SK-N-SH (cell line): ENCODE measurements around the gene NTNG1.

ENCODE experiments used
- EP300 ChIP-seq, 2 experiments: IDR thresholded peaks; 2 replicates each; pipeline versions ENCODE4 v1.4.0 to v1.6.1; 2012; ENCODE audit warnings: borderline replicate concordance in 1 of 2, low read depth in 1 of 2, low read length in 1 of 2
- EZH2phosphoT487 ChIP-seq: fragments of 200-600 bp; sonication (generic); IDR thresholded peaks from 2 replicates; pipeline ENCODE4 v1.6.1; 2017; ENCODE audit warnings: low read depth, mixed run types, mild to moderate bottlenecking, antibody characterized with exemption, moderate library complexity, borderline replicate concordance
- JUND ChIP-seq: IDR thresholded peaks from 2 replicates; pipeline ENCODE4 v1.4.0; 2012
- MEF2A ChIP-seq: IDR thresholded peaks from 2 replicates; pipeline ENCODE4 v1.4.0; 2012; ENCODE audit warnings: low read depth, borderline replicate concordance
- NFIC ChIP-seq: IDR thresholded peaks from 2 replicates; pipeline ENCODE4 v1.4.0; 2012; ENCODE audit warnings: borderline replicate concordance
- POLR2AphosphoS5 ChIP-seq: IDR thresholded peaks from 2 replicates; pipeline ENCODE4 v1.6.1; 2012; ENCODE audit warnings: low read depth, low read length
- RXRA ChIP-seq: IDR thresholded peaks from 2 replicates; pipeline ENCODE4 v1.4.0; 2012; ENCODE audit warnings: low read depth, mild to moderate bottlenecking, borderline replicate concordance
- SMC3 ChIP-seq: IDR thresholded peaks from 2 replicates; pipeline ENCODE4 v1.6.1; 2012; ENCODE audit warnings: low read depth, low read length, improper control_type of control experiment
- TAF1 ChIP-seq: IDR thresholded peaks from 2 replicates; pipeline ENCODE4 v1.6.1; 2012; ENCODE audit warnings: low read depth, mild to moderate bottlenecking, low read length, moderate library complexity, borderline replicate concordance
- YY1 ChIP-seq: IDR thresholded peaks from 2 replicates; pipeline ENCODE4 v1.4.0; 2012; ENCODE audit warnings: low read depth, mild to moderate bottlenecking
- TF ChIP-seq, protein P1 (sequence below): fragments of 200-600 bp; sonication (generic); IDR thresholded peaks from 2 replicates; pipeline ENCODE4 v1.6.1; 2017; ENCODE audit warnings: antibody characterized with exemption, mild to moderate bottlenecking, moderate library complexity
- TF ChIP-seq, protein P2 (sequence below): fragments of 150-350 bp; IDR thresholded peaks from 2 replicates; pipeline ENCODE4 v1.6.1; 2016; ENCODE audit warnings: mild to moderate bottlenecking, low read depth, low read length
- TF ChIP-seq, protein P3 (sequence below): IDR thresholded peaks from 2 replicates; pipeline ENCODE4 v1.6.1; 2012; ENCODE audit warnings: mild to moderate bottlenecking, low read depth, low read length, moderate library complexity
- TF ChIP-seq, protein P4 (sequence below): IDR thresholded peaks from 2 replicates; pipeline ENCODE4; 2012

DNA sequence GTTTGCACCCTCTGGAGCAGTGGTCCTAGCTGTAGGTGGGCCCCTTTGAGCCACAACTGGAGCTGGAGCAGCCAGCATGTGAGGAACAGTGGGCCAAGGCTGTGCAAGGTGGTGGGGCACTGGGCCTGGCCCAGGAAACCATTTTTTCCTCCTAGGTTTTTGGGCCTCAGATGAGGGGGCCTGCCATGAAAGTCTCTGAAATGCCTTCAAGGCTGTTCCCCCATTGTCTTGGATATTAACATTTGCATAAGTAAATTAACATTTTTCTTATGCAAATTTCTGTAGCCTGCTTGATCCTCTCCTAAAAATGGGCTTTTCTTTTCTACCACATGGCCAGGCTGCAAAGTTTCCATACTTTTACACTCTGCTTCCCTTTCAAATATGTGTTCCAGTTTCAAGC, 212.0 kb downstream of the NTNG1 start:
- TF ChIP-seq, protein P1, sequence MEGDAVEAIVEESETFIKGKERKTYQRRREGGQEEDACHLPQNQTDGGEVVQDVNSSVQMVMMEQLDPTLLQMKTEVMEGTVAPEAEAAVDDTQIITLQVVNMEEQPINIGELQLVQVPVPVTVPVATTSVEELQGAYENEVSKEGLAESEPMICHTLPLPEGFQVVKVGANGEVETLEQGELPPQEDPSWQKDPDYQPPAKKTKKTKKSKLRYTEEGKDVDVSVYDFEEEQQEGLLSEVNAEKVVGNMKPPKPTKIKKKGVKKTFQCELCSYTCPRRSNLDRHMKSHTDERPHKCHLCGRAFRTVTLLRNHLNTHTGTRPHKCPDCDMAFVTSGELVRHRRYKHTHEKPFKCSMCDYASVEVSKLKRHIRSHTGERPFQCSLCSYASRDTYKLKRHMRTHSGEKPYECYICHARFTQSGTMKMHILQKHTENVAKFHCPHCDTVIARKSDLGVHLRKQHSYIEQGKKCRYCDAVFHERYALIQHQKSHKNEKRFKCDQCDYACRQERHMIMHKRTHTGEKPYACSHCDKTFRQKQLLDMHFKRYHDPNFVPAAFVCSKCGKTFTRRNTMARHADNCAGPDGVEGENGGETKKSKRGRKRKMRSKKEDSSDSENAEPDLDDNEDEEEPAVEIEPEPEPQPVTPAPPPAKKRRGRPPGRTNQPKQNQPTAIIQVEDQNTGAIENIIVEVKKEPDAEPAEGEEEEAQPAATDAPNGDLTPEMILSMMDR: no peak
- TF ChIP-seq, protein P2, sequence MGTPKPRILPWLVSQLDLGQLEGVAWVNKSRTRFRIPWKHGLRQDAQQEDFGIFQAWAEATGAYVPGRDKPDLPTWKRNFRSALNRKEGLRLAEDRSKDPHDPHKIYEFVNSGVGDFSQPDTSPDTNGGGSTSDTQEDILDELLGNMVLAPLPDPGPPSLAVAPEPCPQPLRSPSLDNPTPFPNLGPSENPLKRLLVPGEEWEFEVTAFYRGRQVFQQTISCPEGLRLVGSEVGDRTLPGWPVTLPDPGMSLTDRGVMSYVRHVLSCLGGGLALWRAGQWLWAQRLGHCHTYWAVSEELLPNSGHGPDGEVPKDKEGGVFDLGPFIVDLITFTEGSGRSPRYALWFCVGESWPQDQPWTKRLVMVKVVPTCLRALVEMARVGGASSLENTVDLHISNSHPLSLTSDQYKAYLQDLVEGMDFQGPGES: no peak
- no peak for TF ChIP-seq EZH2phosphoT487
- no peak for TF ChIP-seq YY1
- TF ChIP-seq, protein P3, sequence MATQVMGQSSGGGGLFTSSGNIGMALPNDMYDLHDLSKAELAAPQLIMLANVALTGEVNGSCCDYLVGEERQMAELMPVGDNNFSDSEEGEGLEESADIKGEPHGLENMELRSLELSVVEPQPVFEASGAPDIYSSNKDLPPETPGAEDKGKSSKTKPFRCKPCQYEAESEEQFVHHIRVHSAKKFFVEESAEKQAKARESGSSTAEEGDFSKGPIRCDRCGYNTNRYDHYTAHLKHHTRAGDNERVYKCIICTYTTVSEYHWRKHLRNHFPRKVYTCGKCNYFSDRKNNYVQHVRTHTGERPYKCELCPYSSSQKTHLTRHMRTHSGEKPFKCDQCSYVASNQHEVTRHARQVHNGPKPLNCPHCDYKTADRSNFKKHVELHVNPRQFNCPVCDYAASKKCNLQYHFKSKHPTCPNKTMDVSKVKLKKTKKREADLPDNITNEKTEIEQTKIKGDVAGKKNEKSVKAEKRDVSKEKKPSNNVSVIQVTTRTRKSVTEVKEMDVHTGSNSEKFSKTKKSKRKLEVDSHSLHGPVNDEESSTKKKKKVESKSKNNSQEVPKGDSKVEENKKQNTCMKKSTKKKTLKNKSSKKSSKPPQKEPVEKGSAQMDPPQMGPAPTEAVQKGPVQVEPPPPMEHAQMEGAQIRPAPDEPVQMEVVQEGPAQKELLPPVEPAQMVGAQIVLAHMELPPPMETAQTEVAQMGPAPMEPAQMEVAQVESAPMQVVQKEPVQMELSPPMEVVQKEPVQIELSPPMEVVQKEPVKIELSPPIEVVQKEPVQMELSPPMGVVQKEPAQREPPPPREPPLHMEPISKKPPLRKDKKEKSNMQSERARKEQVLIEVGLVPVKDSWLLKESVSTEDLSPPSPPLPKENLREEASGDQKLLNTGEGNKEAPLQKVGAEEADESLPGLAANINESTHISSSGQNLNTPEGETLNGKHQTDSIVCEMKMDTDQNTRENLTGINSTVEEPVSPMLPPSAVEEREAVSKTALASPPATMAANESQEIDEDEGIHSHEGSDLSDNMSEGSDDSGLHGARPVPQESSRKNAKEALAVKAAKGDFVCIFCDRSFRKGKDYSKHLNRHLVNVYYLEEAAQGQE: no peak
- no peak for TF ChIP-seq RXRA
- TF ChIP-seq TAF1: no peak
- no peak for TF ChIP-seq JUND
- TF ChIP-seq SMC3: no peak
- TF ChIP-seq, protein P4, sequence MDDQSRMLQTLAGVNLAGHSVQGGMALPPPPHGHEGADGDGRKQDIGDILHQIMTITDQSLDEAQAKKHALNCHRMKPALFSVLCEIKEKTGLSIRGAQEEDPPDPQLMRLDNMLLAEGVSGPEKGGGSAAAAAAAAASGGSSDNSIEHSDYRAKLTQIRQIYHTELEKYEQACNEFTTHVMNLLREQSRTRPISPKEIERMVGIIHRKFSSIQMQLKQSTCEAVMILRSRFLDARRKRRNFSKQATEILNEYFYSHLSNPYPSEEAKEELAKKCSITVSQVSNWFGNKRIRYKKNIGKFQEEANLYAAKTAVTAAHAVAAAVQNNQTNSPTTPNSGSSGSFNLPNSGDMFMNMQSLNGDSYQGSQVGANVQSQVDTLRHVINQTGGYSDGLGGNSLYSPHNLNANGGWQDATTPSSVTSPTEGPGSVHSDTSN: no peak
- TF ChIP-seq EP300 (IDR thresholded peaks at IDR 0.05; ENCODE audit: borderline replicate concordance in 1 of 2, low read depth in 1 of 2, low read length in 1 of 2): no peak
- no peak for TF ChIP-seq NFIC
- no peak for TF ChIP-seq MEF2A
- TF ChIP-seq POLR2AphosphoS5: no peak
